Stromal cell of bone marrow (primary cell): ENCODE measurements around the gene NHERF1.

Experiments used
- DNase-seq: peaks from one replicate; pipeline ENCODE4 v3.0.0-alpha.2; 2012; ENCODE audit warnings: low read depth

Gene NHERF1

DNA sequence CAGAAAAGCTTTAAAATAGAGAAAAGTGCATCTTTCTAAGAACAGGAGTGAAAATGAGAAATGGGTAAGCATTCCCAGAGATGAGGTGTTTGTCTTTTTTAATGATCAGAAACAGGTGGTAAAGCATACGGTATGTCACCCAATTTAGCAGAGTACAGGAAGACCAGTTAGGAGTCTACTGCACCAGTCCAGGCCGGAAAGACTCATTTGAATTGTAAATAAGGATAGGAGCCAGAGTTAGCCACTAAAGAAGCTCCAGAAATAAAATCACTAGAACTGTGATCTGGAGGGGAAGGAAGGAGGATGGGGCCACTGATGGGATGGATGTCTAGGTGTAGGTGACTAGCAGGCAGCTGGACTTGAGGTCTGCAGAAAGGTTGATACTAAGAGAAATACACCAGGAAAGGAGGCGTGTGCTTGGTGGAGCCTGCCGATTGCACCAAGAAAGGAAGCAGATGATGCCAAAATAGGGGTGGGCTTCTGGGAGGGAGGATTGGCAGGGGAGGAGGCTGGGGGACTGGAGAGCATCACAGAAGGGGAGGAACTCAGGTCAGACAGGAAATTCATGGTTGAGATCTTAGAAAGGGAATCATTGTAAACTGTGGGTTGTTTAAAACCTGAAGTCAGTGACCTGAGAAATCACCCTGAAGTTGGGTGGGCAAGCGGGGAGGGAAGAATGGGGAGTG is 35.8 kb downstream of the NHERF1 start:
- DNase-seq: no peak

DNA sequence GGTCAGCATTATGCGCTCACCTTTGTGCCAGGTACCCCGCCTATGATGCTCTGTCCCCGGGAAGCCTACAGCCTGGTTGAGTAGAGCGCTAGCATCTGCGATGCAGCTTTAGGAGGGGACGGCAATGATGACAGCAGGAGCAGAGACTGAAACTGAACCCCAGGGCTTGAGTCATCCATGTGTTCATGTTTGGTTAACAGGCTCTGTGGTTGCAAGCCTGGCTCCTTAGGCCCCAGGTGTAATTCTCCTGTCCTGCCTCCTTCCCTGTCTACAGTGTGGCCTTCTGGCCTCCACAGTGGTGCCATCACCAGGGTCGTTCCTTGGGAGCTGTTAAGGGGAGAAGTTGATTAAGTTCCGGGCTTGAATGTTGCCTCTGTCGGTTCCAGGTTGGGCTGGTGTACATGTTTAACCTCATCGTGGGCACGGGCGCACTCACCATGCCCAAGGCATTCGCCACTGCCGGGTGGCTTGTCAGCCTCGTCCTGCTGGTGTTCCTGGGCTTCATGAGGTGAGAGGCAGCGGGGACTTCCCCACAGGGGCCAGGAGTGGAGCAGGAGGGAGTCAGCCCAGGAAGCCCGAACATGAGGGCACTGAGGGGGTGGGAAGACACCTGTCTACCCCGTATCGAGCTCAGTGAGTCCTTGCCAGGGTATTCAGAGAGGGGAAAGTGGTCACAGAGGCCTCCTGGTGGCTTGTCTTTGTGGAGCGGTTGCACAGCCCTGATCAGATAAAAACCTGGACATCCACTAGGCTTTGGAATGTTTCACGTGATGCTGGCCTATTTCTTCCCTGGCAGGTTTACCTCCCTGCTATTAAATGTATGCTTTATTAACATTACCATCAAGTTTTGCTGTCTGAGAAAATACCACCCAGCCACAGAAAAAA is 36.9 kb downstream of the NHERF1 start:
- no peak for DNase-seq

DNA sequence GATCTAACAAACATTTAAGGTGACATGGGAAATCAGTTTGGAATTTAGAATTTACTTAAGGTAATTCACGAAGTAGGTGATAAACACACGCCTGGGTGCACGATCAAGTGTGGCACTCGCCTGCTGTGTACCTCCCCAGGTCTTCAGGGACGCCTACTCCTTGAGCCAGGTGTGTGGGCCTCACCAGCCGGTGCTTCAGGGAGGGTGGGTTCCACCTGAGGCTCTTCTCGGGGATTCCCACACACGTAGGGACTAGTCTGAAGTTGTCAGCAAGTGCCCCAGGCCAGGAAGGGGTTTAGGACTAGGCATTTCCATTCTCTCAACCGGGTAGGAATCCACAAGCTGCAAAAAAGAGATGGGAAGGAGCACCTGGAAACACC is 37.5 kb downstream of the NHERF1 start:
- no peak for DNase-seq

DNA sequence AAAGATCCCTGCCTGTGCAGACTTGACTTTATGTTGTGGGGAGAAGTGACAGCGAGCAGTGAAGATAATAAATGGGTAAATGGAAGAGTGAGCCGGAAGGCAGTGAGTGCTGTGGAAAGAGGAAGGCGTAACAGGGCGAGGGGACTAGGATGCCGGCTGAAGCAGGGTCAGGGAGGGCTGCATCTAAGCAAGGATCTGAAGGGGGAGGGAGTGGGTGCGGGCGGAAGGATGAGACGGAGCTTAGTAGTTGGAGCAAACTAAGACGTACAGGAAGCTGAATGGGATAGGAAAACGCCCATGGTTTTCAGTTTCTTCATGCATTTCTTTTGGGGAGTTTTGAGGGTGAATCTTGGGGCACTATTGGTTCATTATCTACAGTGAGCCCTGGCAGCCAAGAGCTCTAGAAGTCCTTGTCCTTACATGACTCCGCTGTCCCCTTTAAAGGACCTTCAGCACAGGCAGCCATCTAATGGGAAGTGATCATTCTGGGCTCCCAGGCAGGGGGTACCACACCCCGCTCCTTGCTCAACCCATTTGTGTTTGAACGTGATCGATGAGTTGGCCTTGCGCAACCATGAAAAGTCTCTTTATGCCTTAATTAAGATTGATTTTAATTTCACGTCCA is 38.1 kb downstream of the NHERF1 start:
- no peak for DNase-seq

DNA sequence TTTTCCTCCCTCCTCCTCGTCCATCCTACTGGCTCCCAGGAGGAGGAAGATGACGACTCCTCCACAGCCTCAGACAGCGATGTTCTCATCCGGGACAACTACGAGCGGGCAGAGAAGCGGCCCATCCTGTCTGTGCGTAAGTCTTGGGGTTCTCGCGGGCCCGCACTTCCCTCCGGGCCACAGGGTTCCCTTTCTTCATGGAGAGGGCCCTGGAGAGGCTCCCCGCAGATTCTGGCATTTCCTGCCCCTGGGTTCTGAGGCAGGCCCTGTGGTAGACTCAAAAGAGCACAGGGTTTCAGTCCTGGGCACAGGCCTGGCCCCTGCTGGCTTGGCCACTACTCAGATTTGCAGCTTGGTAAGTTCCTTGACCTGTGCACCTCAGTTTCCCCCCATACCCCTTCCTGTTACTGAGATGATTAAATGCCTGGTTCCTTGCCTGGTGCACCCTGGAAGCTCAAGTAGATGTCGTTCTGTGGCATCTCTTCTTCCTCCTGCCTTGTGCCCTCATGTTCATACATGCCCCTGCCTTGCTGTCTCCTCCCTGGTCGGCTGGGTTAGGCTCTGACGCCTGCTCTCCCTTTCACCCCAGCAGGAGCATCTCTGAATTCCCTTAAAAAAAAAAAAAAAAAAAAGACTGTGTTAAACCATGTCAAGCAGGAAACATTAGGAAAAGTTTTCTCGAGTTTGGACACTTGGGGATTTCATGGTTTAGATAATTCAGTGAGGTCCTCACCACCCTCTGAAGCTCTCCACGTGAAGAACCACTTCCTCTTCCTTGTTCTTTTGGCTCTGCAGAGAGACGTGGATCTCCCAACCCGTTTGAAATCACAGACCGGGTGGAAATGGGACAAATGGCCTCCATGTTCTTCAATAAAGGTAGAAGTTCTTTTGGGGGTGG is 42.0 kb downstream of the NHERF1 start:
- no peak for DNase-seq

DNA sequence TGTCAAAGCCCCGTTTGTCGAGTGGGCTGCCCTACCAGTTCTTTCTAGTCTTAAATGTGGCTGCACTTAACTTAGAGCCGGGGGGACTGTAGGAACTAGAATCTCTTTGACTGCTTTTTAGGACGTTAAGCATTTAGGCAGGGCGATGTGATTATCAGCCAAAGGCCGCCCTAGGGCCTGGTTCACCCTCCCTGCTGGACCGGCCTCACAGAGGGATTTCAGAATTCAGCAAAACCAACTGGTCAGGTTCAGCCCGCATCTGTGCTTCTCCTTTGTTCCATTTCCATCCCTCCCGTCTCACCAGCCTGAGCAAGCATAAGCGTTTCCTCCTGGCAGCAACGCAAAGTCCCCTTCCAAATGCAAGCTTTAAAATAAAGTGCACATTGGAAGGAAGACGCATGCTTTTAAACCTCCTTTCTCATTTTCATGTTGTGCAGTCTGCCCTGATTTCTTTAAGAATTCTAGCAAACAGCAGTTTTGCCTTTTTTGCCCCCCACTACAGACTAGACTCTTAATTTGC is 44.2 kb downstream of the NHERF1 start:
- no peak for DNase-seq

DNA sequence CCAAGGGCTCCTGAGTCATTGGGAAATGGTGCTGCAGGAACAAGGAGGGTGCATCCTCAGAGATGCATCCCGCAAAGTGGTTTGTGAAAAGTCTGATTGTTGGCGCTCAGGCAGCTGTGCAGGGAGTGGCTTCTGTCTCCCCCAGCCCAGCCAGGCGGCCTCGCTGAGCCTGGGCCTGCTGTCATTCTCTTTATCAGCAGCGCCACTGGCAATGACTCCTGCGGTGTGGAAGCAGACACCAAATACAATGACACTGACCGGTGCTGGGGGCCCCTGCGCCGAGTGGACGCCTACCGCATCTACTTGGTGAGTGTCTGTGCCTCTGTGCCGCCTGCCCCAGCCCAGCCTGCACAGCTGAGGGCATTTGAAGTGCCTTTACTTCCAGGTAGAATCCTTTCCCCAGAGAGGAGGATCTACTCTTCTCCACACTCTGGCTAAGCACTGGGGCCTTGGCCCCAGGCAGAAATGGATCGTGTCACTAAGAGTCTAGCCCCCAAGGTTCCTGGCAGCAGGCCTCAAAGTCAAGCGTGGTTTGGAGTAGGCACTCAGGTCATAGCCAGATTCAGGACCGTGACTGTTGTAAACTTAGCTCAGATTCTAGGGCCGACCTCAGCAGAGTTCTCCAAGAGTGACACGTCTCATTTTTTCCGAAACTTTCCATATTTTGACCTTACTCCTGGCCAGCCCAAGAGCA is 47.0 kb downstream of the NHERF1 start:
- no peak for DNase-seq

DNA sequence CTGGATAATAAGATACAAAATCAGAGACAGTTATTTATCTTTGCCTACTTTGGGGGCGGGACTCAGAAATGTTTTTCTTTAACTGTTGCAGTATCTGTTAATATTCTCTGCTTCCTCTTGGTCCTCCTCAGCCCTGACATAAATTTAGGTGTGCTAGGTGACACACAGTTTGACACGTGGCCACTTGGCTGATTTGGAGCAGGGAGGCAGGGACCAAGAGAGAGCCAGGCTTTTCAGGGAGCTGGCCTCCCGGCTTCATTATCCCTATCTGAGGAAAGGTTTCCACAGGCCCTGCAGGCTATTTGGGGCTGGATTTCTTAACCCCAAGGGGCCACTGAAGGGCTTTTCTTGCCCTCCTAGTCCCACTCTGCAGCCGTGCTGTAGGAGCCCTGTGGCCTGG is 47.8 kb downstream of the NHERF1 start:
- no peak for DNase-seq

DNA sequence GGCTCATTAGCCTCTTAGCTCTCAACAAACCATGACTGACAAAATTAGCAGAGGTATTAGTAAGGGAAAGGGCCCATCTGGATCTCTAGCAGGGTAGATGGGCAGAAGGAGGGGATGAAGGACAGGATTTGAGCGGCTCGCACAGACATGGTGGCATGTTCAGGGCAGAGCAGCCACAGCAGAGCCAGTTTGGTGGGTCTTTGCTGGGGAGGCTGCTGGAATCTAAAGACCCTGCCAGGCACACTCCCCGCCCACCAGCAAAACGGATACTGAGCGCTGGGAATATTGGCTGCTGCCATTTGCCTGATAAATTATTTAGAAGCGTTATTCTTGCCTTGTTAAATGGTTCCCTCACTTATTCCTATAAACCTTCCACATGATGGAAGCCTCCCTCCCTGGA is 48.4 kb downstream of the NHERF1 start:
- no peak for DNase-seq

DNA sequence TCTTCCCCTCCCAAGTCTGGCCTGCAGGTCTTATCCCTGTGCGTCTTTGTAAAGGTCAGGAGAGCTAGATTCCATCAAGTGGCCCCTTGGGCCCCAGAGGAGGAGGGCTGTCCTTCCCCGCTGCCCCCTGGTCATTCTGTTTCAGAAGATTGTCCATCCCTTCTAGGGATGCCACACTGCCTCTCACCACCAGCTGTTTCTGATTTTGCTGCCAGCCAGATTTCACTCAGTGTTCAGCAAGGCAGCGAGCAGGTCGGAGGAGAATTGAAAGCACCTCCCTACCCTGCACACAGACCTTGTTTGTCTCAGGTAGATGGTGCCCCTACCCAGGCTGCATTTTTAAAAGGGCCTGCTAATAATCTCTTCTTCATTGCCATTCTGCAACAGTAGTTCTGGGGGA is 49.4 kb downstream of the NHERF1 start:
- DNase-seq: no peak

DNA sequence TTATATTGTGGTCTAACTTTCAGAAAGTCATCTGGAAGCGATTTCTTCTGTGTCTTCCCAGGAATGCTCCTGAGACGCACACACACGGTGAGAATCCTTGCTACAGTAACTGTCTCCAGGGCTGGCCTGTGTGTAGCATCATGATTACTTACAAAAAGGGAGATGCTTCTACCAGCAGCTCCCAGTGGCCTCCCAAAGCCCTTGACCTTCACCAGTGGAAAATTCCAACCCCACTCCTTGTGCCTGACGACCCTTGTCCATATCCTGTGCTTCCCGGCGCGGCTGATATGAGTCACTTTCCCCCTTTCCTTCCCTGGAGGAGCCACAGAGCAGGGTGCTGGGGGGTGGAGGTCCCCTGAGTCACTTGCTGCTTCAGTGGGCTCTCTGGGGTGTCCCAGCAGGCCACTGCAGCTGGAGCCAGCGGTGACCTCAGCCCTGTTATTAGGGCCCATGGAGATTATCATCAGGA is 49.8 kb downstream of the NHERF1 start:
- no peak for DNase-seq

DNA sequence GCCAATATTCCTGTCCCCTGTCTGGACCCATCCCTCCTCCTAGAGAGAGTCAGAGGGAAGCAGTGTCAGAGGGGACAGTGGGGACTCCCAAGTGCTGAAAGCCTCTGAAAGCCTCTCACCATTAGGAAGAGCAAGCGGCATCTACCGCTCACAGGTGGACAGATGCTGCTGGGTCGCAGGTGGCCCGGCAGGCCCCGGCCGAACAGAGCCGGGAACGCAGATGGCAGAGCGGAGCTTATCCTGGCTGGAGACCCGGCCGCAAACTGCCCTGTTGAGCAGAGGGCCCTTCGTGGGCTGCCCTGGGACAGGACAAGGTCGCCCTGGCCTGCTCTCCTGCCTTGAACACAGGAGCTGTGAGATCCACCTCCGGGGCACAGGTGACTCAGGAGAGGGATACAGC is 50.7 kb downstream of the NHERF1 start:
- DNase-seq: no peak

DNA sequence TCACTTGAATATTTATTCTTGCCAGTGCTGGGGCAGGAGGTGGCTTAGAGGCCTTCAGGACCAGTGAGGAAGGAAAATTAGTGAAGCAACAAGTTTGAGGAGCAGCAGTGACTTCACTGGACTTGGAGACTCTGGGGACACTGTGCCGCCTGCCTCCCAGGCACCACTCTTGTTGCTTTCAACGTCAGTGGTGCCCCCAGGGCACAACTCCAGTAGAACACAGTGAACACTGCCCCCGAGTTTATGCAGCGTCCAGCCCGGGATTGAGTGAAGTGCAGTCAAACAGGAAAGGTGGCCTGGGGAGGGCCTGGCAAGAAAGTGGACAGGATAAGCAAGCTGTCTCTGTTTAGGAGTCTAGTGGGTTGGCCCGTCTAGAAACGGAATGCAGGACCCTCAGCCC is 52.1 kb downstream of the NHERF1 start:
- DNase-seq: no peak

DNA sequence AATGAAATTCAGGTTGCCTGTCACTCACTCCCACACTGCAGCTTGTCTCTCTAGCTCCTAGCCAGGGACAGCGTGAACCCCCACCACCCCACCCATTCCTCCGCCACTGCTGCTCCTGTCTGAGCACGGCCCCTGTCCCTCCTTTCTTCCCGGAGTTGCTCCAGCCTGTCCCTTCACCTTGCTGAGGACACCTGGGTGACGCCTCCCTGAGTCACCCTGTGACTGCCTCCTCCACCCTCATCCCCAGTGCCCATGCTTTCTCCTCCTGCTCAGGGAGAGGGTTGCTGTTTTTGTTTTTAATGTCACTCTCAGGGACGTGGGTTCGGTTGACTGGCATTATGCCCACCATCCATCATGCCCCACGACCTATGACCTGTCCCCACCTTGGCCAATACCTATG is 53.5 kb downstream of the NHERF1 start:
- no peak for DNase-seq

DNA sequence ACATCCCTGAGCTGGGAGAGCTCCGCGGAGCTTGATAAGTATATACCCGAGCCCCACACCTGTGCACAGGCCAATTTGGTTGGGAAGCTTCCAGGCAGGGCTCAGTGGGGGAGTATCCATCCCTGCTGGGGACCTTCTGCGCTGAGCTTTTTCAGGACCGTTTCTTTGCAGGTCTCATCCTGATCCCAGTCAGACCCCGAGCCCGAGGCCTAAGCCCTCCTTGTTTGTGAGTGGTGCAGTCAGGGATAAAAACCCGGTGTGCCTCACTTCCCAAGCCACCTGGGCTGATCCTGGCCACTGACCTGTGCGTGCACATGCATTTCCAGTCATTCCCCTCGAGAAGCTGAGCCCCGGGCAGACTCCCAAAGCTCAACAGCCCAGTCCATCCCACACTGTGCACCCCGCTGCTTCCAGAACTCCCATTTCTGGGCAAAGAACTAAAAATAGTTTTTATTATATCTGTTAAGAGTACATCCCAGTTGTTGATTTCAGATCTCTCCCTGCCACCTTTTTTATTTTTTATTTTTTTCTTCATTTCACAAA is 55.0 kb downstream of the NHERF1 start:
- DNase-seq: no peak

DNA sequence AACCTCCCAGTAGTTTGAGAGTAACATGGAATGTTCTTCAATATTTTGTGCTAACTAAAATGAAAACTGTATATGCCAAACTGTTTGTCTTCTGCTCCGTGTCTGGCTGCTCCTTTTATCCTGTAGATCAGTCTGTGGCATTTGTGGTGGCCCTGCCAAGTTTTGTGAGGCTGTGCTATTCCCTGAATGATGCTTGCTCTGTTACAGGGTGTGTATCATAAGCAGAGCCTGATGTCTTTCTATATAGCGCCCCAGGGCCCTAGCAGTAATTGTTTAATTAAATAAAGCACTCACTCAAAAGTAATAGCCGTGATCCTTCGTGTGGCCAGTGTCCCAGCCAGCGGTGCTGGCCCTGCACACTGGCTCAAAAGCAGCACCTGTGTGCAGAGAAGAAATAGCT is 55.5 kb downstream of the NHERF1 start:
- no peak for DNase-seq

DNA sequence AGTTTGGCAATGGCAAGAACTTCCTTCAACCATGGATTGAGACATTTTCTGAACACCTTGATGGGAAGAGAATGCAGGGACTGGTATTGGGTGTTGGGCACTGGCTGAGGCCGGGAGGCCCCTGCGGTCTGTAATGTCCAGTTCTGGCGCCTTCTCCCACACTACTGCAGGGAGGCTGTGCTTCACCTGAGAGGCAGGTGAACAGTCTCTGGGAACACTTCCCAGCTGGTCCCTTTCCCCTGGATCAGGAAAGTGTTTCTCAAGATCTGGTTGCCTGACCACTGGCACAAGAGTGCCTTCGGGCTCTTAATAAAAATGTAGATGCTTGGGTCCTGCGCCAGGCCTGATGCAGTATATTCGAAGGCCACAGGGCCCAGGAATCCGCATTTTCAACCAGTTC is 56.3 kb downstream of the NHERF1 start:
- no peak for DNase-seq

DNA sequence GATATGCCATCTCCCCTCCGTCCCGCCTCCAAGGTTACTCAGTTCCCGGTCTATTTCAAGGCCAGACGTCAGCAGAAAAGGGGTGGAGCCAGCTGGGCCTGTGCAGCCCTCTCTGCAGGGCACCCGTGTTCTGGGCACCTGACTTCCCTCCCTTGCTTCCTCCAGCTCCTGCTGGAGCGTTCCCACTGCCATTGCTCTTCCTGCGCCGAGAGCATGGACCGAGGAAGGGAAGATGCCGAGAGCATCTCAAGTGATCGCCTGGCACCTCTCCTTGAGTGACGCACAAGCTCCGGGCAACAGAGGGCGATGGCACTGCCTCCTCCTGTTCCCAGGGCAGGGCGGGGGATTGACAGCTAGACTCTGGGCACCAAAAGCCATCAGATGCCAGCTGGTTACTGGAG is 57.2 kb downstream of the NHERF1 start:
- DNase-seq: no peak

DNA sequence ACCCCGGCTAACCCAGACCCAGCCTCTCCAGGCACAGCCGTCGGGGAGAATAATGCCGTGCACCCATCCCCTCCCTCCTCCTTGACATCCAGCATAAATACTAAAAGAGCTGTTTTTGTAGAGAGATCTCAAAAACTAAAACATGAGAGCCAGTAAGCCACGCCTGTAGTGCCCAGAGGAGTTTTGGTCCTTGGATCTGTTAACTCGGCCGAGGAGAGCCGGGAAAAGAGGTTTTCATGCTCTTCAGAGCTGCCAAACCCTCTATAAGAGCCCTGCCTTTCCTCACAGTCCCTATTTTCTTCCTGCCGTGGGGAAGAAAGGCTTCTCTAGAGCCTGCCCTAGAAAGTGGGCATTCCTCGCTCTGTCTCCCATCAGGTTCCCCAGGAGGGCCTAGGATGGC is 57.9 kb downstream of the NHERF1 start:
- no peak for DNase-seq

DNA sequence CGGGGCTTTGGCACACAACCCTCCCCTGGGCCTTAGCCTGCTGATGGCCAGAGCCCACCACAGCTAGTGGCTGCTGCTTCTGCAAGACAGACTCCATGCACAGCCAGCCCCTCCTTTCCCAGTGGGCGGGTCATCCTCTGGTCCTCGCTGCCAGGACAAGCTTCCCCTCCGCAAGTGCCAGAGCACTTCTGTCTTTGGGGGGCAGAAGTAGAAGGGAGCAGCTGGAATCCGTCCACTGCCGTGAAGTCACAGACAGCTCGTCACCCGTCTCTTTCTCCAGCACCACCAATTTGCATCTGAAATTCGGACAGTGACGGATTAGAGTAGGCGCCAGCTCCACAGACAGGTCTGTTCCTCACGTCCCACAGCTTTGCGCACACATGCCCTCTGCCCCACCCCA is 59.0 kb downstream of the NHERF1 start:
- no peak for DNase-seq

DNA sequence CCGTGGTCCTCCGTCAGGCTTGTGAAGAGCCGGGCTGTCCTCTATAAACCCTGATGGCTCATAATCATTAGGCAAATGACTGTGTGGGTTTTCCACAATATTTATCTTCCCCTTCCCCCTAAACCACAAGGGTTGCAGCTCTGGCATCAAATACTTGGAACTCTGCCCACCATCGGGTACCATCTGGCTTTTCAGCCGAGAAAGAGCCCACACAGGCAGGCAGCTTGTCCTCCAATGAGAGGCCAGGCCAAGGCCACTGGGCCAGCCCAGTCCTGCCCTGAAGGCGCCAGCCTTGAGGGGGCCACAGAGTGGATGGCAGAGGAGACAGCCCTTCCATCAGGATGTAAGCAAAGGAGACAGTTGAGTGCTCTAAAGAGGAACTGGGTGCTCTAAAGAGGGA is 59.5 kb downstream of the NHERF1 start:
- DNase-seq: no peak
